ENCODE measurements around the gene COASY. TPM values are rescaled to one million over a fixed set of nuclear protein-coding genes. Genes with fewer than 3 reads are reported as not detected.
A peak's percentile ranks its signal among the peaks of the same experiment; 100 is the strongest.

COASY gene
- total RNA-seq, 2 donors from 2014 or later = 20.8 to 21.1 TPM

- DNase-seq (ENCODE audit: low spot score) = no peak
- Histone ChIP-seq H3K4me3 (no peak overlapping the region), H3K27ac (no peak overlapping the region), H3K4me1 (ENCODE audit: control insufficient read depth in 1 of 2, low read depth in 2 of 2) (peaks cover 30 to 54% of the 10 kb centered on the region in 2 donors), H3K9me3 (no peaks in the 10 kb centered on the region), H3K36me3 (peaks cover 34% of the 10 kb centered on the region), H3K27me3 (replicated peaks; ENCODE audit: insufficient read depth) (no peaks in the 10 kb centered on the region)
- ATAC-seq (ENCODE audit: insufficient number of reproducible peaks, low FRiP score, low read depth) = no peak
- TF ChIP-seq CTCF (IDR thresholded peaks at IDR 0.05) = no peak
These were observed 3.0 kb downstream of the COASY start for GRCh38 chr17:42564815-42565522.

GRCh38 chr17:42565523-42566214 is 3.7 kb downstream of the COASY start:
- peaks cover 30 to 52% of the 10 kb centered on the region in 2 donors for H3K4me1 ChIP-seq (ENCODE audit: control insufficient read depth in 1 of 2, low read depth in 2 of 2)
- no peaks in the 10 kb centered on the region for H3K27me3 ChIP-seq (replicated peaks; ENCODE audit: insufficient read depth)
- H3K36me3 ChIP-seq = peaks cover 38% of the 10 kb centered on the region
- H3K9me3 ChIP-seq = no peaks in the 10 kb centered on the region
- no peak overlapping the region for H3K4me3 ChIP-seq
- DNase-seq (ENCODE audit: low spot score) (no peak), ATAC-seq (ENCODE audit: insufficient number of reproducible peaks, low FRiP score, low read depth) (no peak)
- TF ChIP-seq CTCF (IDR thresholded peaks at IDR 0.05) = no peak
- peak overlapping the region; percentile 93 to 94 for H3K27ac ChIP-seq

GRCh38 chr17:42566215-42566882 is 4.4 kb downstream of the COASY start:
- H3K27ac ChIP-seq = peak overlapping the region; percentile 93 to 94
- peak overlapping the region; percentile 91 for H3K4me3 ChIP-seq
- H3K27me3 ChIP-seq (replicated peaks; ENCODE audit: insufficient read depth) = no peaks in the 10 kb centered on the region
- ATAC-seq (ENCODE audit: insufficient number of reproducible peaks, low FRiP score, low read depth) = no peak
- H3K4me1 ChIP-seq (ENCODE audit: control insufficient read depth in 1 of 2, low read depth in 2 of 2) = peaks cover 27 to 47% of the 10 kb centered on the region in 2 donors
- no peaks in the 10 kb centered on the region for H3K9me3 ChIP-seq
- peaks cover 45% of the 10 kb centered on the region for H3K36me3 ChIP-seq
- no peak for DNase-seq (ENCODE audit: low spot score)
- TF ChIP-seq CTCF (IDR thresholded peaks at IDR 0.05) = no peak

- H3K9me3 ChIP-seq = no peaks in the 10 kb centered on the region
- peak within 1 kb of the TSS; percentile 91 for H3K4me3 ChIP-seq
- H3K27ac ChIP-seq = peak within 1 kb of the TSS; percentile 93 to 94
- no peaks in the 10 kb centered on the region for H3K27me3 ChIP-seq (replicated peaks; ENCODE audit: insufficient read depth)
- no peak for TF ChIP-seq CTCF (IDR thresholded peaks at IDR 0.05)
- peaks cover 52% of the 10 kb centered on the region for H3K36me3 ChIP-seq
- DNase-seq (ENCODE audit: low spot score) (peak; percentile 72), ATAC-seq (ENCODE audit: insufficient number of reproducible peaks, low FRiP score, low read depth) (peak; percentile 60)
- peaks cover 23 to 43% of the 10 kb centered on the region in 2 donors for H3K4me1 ChIP-seq (ENCODE audit: control insufficient read depth in 1 of 2, low read depth in 2 of 2)
These were observed 5.1 kb downstream of the COASY start, which contains the start of gene MLX for GRCh38 chr17:42566883-42567573. Gene MLX (plus strand): TSS chr17:42567100. CDS start chr17:42567125, 25 bp downstream.

Data from thoracic aorta (tissue), 2 donors.